ENCODE results near the gene H3-3A.

H3-3A gene

DNA sequence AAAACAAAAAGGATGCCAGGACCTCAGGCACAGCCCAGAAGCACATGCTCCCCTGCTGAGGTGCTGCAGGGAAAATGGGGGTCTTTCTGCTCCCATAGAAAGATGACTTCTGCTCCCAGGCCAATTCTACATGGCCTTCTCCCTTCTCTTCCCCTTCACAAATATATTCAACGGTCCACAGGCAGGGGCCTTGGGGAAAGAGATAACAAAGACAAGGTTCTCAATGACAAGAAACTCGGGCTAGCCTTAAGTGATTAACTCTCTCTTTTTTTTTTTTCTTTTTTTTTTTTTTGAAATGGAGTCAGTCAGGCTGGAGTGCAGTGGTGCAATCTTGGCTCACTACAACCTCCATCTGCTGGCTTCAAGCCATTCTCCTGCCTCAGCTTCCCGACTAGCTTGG lies 54.2 kb downstream of the H3-3A start:
- DNase-seq = no peak

DNA sequence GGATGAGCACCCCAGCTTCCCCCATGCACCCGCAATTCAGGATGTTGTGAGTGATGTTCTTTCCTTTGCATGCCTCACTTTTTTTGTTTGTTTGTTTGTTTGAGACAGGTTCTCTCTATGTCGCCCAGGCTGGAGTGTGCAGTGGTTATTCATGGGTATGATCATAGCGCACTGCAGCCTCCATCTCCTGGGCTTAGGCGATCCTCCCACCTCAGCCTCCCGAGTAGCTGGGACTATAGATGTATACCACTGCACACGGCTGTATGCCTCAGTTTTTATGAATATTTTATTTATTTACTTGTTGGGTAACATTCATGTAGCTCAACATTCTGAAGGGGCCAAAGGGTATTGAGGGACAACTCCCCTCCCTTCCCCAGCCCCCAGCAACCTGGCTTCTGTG lies 54.8 kb downstream of the H3-3A start:
- no peak for DNase-seq

DNA sequence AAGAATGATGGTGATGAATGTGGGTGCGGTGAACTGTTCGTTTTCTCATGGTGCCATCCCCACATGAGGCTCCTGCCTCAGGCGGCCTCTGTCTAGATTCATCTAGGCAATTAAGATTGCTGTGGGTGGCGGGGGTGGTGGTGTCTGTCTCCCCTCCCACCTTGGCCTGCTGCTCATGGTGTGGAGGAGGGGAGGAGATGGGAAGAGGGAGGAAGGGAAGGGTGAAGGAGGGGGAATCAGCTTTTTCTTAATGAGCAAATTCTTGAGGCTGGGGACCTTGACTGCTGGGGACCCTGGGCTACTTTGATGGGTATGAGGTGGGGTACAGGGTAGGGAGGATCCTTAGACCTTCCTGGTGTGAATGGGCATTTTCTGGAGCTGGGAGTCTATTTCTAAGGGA lies 55.8 kb downstream of the H3-3A start:
- DNase-seq = no peak

DNA sequence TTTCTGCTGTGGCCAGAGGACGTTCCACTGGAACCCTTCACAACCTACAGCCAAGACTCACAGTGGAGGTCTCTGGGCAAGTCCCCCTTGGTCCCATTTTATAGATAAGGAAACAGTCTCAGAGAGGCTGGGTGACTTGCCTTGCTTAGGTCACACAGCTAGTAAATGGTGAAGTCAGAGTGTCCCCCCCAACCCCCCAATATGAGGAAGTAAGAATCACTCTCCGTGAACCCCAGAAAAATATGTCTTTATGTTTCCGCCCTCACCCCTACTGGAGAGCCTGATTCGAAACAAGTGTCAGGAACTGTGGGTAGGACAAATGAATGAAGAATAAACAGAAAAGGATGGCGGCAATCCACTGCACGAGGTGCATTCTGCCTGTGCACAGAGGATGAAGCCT lies 56.7 kb downstream of the H3-3A start:
- DNase-seq = no peak

DNA sequence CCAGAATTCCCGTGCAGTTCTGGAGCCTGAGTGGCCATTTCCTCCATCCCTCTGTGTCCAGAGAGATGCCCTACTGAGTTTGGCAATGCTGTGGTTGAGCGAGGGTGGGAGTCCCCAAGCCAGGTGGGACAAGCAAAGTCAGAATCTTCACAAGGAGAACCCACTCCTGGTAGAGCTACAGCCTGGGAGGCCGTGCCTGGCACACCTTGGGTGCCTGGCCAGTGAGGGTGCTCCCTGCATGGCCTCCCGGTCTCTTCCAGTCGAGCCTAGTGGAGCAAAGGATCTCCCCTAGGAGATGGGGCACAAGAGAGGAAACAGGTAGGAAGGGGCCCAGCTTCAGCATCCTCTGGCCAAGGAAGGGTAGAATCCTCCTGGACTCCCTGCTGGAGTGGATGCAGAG lies 57.9 kb downstream of the H3-3A start:
- DNase-seq = no peak

DNA sequence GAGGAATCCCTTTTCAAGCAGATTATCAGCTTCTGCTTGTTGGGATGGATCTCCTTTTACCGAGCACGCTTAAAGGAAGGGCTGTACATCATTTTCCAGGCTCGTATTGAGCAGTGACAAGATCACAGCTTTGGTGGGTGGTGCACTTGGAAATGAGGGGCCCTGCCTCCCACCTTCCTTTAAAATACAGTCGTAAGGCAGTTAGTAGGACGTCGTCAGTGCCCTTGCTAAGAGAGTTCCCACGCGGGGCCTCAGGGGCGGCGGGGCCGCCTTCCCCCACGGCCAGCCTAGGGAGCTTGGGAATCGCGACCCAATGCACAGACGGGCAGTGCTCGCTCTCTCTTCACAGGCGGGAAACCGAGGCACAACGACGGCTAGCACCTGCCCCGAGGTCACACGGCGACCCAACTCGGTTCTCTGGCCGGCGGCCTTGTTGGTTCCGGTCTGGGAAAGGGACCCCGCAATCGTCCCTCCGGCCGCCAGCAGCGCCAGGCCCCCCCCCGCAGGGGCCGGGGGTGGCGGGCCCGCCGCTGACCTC lies 58.6 kb downstream of the H3-3A start:
- DNase-seq = no peak
